ENCODE data around the gene KCNG2. TPM values are rescaled to one million over a fixed set of nuclear protein-coding genes. Genes with fewer than 3 reads are reported as not detected.
"Not testable (repeated sequence)": the region's sequence is repeated elsewhere in the genome, so short reads cannot be mapped to it uniquely, and the experiment has no call there.

Gene KCNG2
- total RNA-seq, 4 donors from 2014 or later = 0.60 to 0.84 (median 0.78) TPM; not detected in 1

GRCh38 chr18:79875931-79876461 lies 78.3 kb downstream of the KCNG2 start:
- 82 to 89% methylated on average over 10 to 22 of the region's 23 CpGs for WGBS, 2 donors
- H3K4me3 ChIP-seq = no peak overlapping the region

GRCh38 chr18:79876497-79876896 lies 78.8 kb downstream of the KCNG2 start:
- peaks cover 0 to 5% (median 0%) of the 10 kb centered on the region in 4 donors for H3K4me1 ChIP-seq
- no peak for TF ChIP-seq CTCF (IDR thresholded peaks at IDR 0.05)
- no peak for TF ChIP-seq EP300 (IDR thresholded peaks at IDR 0.05)
- no peak for TF ChIP-seq POLR2A (IDR thresholded peaks at IDR 0.05)
- no peak overlapping the region for H3K27ac ChIP-seq
- peaks cover 0 to 13% (median 0%) of the 10 kb centered on the region in 4 donors for H3K9me3 ChIP-seq
- 74 to 76% methylated on average over 11 to 15 of the region's 16 CpGs for WGBS, 2 donors
- no peaks in the 10 kb centered on the region for H3K36me3 ChIP-seq
- H3K4me3 ChIP-seq = no peak overlapping the region
- DNase-seq (ENCODE audit: low spot score in 2 of 2) = peak in 1 of 2 donors; percentile 10
- H3K27me3 ChIP-seq = peaks cover 0 to 12% of the 10 kb centered on the region in 2 donors

More at GRCh38 chr18:79875931-79876461, 78.3 kb downstream of the KCNG2 start:
- Histone ChIP-seq H3K36me3 (no peaks in the 10 kb centered on the region), H3K4me1 (peaks cover 0 to 5% (median 0%) of the 10 kb centered on the region in 4 donors), H3K9me3 (peaks cover 0 to 13% (median 0%) of the 10 kb centered on the region in 4 donors), H3K27ac (no peak overlapping the region), H3K27me3 (peaks cover 0 to 12% of the 10 kb centered on the region in 2 donors)
- TF ChIP-seq CTCF (IDR thresholded peaks at IDR 0.05) (no peak), POLR2A (IDR thresholded peaks at IDR 0.05) (no peak), EP300 (IDR thresholded peaks at IDR 0.05) (no peak)
- no peak for DNase-seq (ENCODE audit: low spot score in 2 of 2)

GRCh38 chr18:79877163-79878091 lies 79.7 kb downstream of the KCNG2 start:
- peaks cover 0 to 5% (median 0%) of the 10 kb centered on the region in 4 donors for H3K4me1 ChIP-seq

GRCh38 chr18:79878246-79878645 lies 80.5 kb downstream of the KCNG2 start:
- not testable (repeated sequence) for H3K36me3 ChIP-seq; H3K4me1 ChIP-seq; DNase-seq (ENCODE audit: low spot score in 2 of 2); H3K4me3 ChIP-seq; H3K27me3 ChIP-seq; H3K27ac ChIP-seq
- peaks cover 0 to 13% (median 0%) of the 10 kb centered on the region in 4 donors for H3K9me3 ChIP-seq
- 89 to 92% methylated on average over 14 to 24 of the region's 25 CpGs for WGBS, 2 donors

More at GRCh38 chr18:79877163-79878091, 79.7 kb downstream of the KCNG2 start:
- no peaks in the 10 kb centered on the region for H3K36me3 ChIP-seq
- TF ChIP-seq POLR2A (IDR thresholded peaks at IDR 0.05) (no peak), CTCF (IDR thresholded peaks at IDR 0.05) (no peak), EP300 (IDR thresholded peaks at IDR 0.05) (no peak)
- peaks cover 0 to 11% of the 10 kb centered on the region in 2 donors for H3K27me3 ChIP-seq
- peaks cover 0 to 13% (median 0%) of the 10 kb centered on the region in 4 donors for H3K9me3 ChIP-seq
- whole genome bisulfite sequencing, 2 donors = 54 to 57% methylated on average over 31 to 38 of the region's 38 CpGs
- DNase-seq (ENCODE audit: low spot score in 2 of 2) = peak in 1 of 2 donors; percentile 11
- no peak overlapping the region for H3K27ac ChIP-seq
- H3K4me3 ChIP-seq = no peak overlapping the region

GRCh38 chr18:79878741-79879378 lies 81.1 kb downstream of the KCNG2 start:
- Histone ChIP-seq H3K4me3 (no peak overlapping the region), H3K27me3 (no peaks in the 10 kb centered on the region), H3K4me1 (no peaks in the 10 kb centered on the region), H3K27ac (no peak overlapping the region), H3K36me3 (no peaks in the 10 kb centered on the region), H3K9me3 (peaks cover 0 to 13% (median 0%) of the 10 kb centered on the region in 4 donors)
- TF ChIP-seq CTCF (IDR thresholded peaks at IDR 0.05) (no peak), EP300 (IDR thresholded peaks at IDR 0.05) (no peak), POLR2A (IDR thresholded peaks at IDR 0.05) (no peak)
- DNase-seq (ENCODE audit: low spot score in 2 of 2) = no peak
- 86 to 88% methylated on average over 20 of the region's 20 CpGs for WGBS, 2 donors

All from tibial nerve (tissue), 4 donors.